GM10266 (cell line): ENCODE data around the gene VPS37D.
A peak's percentile ranks its signal among the peaks of the same experiment; 100 is the strongest.

Source experiments
- DNase-seq: peaks from one replicate; pipeline ENCODE4 v3.0.0; 2012; ENCODE audit errors: extremely low spot score
- CTCF ChIP-seq: IDR thresholded peaks from 2 replicates; pipeline ENCODE4 v1.5.1; 2012; ENCODE audit warnings: mild to moderate bottlenecking, low read depth; ENCODE audit not compliant: control insufficient read depth, insufficient read depth; ENCODE audit errors: missing control alignments

VPS37D gene

GRCh38 chr7:73683056-73683787, 15.6 kb downstream of the VPS37D start, which contains the start of the genes BUD23 and DNAJC30:
Gene BUD23 (plus strand): TSS chr7:73683597. CDS start chr7:73683626, 29 bp downstream.
Gene DNAJC30 (minus strand): TSS chr7:73683453. CDS start chr7:73683423, 30 bp downstream.
- peak; percentile 98 for DNase-seq
- no peak for TF ChIP-seq CTCF

DNA sequence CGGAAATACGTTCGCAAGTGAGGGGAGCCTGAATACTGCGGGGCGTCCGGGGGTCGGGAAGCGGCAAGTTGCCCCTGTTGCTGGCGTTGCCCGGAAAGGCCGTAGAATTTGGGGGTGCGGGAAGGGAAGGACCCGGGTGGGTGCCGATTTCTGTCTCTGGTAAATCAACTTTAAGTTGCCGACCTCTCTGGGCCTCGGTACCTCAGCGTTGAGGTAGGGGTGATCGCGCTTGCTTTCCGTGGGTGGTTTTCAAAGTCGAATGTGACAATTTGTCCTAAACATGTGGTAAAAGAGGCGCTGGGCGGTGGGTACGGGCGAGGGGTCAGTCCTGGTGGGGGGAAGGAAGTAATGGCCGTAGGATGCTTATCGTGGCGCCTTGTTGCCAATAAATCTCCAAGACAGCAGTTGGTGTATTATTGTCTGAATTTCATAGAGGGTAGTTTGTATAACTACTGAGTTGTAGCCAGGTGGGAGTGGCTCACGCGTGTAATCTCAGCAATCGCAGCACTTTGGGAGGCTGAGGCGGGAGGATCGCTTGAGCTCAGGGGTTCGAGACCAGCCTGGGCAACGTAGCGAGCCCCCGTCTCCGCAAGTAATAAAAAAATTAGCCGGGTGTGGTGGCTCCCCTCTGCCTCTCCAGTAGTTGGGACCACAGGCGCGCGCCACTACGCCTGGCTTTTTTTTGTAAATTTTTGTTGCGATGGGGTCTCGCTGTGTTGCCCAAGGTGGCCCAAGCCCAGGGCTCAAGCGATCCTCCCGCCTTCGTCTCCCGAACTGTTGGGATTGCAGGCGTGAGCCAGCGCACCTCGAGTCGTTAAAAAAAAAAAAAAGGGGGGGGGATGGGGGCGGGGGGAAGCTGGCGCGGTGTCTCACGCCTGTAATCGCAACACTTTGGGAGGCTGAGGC, 16.4 kb downstream of the VPS37D start:
- no peak for TF ChIP-seq CTCF

GRCh38 chr7:73685311-73685710, 17.7 kb downstream of the VPS37D start:
- no peak for TF ChIP-seq CTCF
- DNase-seq: no peak

More for the DNA sequence above, 16.4 kb downstream of the VPS37D start:
- DNase-seq: no peak

- DNase-seq: no peak
- TF ChIP-seq CTCF: no peak
Measured at GRCh38 chr7:73688288-73688687, 20.7 kb downstream of the VPS37D start.

- TF ChIP-seq CTCF: no peak
- DNase-seq: no peak
Measured at GRCh38 chr7:73690646-73691045, 23.0 kb downstream of the VPS37D start.

GRCh38 chr7:73696372-73696771, 28.7 kb downstream of the VPS37D start:
- TF ChIP-seq CTCF: no peak
- DNase-seq: no peak
